ENCODE measurements around the gene CIAO1. TPM values are rescaled to one million over a fixed set of nuclear protein-coding genes. Genes with fewer than 3 reads are reported as not detected.

The CIAO1 gene
- total and polyA plus RNA-seq, 2 of the 13 experiments (the other 11 are each of a cell fraction or from before 2014, with no cell fraction given) = 99.3 to 120 TPM

DNA sequence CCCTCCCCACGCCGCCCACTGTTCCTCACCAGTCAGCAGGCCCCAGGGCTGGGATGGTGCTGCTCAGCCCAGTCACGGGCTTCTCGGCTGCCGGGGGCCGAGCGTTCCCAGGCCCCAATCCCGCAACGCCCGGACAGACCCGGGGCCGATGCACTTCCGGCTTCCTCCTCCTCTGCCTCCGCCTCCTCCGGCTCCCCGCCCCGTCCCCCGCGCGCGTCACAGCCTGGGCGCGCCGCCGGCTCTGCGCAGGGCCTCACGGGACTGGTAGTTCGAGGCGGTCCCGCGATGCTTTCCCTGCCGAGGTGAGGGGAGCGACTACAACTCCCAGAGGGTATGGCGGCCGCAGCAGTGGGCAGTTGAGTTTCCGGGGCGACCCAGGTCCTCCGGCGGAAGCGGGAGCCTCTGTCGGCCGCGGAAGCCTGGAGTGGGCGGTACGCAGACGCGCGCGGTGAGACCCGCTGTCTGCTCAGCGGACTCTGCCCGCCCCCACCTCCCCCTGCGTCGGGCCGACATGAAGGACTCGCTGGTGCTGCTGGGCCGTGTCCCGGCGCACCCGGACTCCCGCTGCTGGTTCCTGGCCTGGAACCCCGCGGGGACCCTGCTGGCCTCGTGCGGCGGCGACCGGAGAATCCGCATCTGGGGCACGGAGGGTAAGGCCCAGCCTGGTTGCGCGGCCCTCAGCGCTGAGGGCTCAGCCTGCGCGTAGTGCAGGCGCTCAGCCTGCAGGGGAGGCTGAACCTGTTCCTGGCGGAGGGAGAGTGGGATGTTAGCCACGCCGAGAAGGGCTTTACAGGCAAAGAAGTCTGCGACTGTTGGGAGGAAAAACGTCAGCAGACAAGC is at the start of gene CIAO1, which contains the start of gene TMEM127 (continued):
- peak; percentile 86 for TF ChIP-seq BHLHE40 (IDR thresholded peaks at IDR 0.05; ENCODE audit: low read length)
- peak; percentile 76; the same call in 1 of the 2 replicates for TF ChIP-seq ZNF431 (CRISPR knock-in tag; IDR thresholded peaks at IDR 0.05; ENCODE audit: borderline replicate concordance, low read depth)
- TF ChIP-seq, protein P1, sequence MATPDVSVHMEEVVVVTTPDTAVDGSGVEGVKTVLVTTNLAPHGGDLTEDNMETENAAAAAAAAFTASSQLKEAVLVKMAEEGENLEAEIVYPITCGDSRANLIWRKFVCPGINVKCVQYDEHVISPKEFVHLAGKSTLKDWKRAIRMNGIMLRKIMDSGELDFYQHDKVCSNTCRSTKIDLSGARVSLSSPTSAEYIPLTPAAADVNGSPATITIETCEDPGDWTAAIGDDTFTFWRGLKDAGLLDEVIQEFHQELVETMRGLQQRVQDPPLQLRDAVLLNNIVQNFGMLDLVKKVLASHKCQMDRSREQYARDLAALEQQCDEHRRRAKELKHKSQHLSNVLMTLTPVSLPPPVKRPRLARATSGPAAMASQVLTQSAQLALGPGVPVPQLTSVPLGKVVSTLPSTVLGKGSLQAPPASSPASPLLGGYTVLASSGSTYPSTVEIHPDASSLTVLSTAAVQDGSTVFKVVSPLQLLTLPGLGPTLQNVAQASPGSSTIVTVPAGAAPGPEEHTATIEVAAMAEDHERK (CRISPR knock-in tag; IDR thresholded peaks at IDR 0.05; ENCODE audit: low read depth) = peak; percentile 79
- peak; percentile 62; the same call in 1 of the 2 replicates for TF ChIP-seq ZNF367 (CRISPR knock-in tag; IDR thresholded peaks at IDR 0.05; ENCODE audit: borderline replicate concordance)
- TF ChIP-seq, protein P2, sequence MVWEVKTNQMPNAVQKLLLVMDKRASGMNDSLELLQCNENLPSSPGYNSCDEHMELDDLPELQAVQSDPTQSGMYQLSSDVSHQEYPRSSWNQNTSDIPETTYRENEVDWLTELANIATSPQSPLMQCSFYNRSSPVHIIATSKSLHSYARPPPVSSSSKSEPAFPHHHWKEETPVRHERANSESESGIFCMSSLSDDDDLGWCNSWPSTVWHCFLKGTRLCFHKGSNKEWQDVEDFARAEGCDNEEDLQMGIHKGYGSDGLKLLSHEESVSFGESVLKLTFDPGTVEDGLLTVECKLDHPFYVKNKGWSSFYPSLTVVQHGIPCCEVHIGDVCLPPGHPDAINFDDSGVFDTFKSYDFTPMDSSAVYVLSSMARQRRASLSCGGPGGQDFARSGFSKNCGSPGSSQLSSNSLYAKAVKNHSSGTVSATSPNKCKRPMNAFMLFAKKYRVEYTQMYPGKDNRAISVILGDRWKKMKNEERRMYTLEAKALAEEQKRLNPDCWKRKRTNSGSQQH (CRISPR knock-in tag; IDR thresholded peaks at IDR 0.05; ENCODE audit: low read depth) = peak; percentile 64; the same call in 1 of the 2 replicates
- TF ChIP-seq NCOA2 (CRISPR knock-in tag; IDR thresholded peaks at IDR 0.05) = no peak; the same call in 1 of the 2 replicates
- no peak for TF ChIP-seq CHD4 (IDR thresholded peaks at IDR 0.05; ENCODE audit: borderline replicate concordance, low read length)
- peak; percentile 87; the same call in 1 of the 2 replicates for TF ChIP-seq ZFYVE20 (CRISPR knock-in tag; IDR thresholded peaks at IDR 0.05; ENCODE audit: borderline replicate concordance, low read depth)
- TF ChIP-seq IRF2 (CRISPR knock-in tag; IDR thresholded peaks at IDR 0.05) = peak; percentile 96
- TF ChIP-seq SMARCE1 (IDR thresholded peaks at IDR 0.05; ENCODE audit: borderline replicate concordance) = no peak
- TF ChIP-seq AGO1 (IDR thresholded peaks at IDR 0.05; ENCODE audit: low read depth, low read length, poor library complexity, severe bottlenecking) = peak; percentile 64
- 0 out of 2 replicates have a peak, but pooled peaks have one; percentile 7 for TF ChIP-seq MYNN (CRISPR knock-in tag; IDR thresholded peaks at IDR 0.05; ENCODE audit: low read depth)
- TF ChIP-seq, protein P3, sequence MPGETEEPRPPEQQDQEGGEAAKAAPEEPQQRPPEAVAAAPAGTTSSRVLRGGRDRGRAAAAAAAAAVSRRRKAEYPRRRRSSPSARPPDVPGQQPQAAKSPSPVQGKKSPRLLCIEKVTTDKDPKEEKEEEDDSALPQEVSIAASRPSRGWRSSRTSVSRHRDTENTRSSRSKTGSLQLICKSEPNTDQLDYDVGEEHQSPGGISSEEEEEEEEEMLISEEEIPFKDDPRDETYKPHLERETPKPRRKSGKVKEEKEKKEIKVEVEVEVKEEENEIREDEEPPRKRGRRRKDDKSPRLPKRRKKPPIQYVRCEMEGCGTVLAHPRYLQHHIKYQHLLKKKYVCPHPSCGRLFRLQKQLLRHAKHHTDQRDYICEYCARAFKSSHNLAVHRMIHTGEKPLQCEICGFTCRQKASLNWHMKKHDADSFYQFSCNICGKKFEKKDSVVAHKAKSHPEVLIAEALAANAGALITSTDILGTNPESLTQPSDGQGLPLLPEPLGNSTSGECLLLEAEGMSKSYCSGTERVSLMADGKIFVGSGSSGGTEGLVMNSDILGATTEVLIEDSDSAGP (CRISPR knock-in tag; IDR thresholded peaks at IDR 0.05; ENCODE audit: borderline replicate concordance) = peak; percentile 98
- peak; percentile 86 for TF ChIP-seq ZMYM4 (CRISPR knock-in tag; IDR thresholded peaks at IDR 0.05)
- peak; percentile 45 for TF ChIP-seq RARA (CRISPR knock-in tag; IDR thresholded peaks at IDR 0.05)
- peak; percentile 43 for TF ChIP-seq JARID2 (CRISPR knock-in tag; IDR thresholded peaks at IDR 0.05; ENCODE audit: insufficient replicate concordance)
- TF ChIP-seq, protein P4, sequence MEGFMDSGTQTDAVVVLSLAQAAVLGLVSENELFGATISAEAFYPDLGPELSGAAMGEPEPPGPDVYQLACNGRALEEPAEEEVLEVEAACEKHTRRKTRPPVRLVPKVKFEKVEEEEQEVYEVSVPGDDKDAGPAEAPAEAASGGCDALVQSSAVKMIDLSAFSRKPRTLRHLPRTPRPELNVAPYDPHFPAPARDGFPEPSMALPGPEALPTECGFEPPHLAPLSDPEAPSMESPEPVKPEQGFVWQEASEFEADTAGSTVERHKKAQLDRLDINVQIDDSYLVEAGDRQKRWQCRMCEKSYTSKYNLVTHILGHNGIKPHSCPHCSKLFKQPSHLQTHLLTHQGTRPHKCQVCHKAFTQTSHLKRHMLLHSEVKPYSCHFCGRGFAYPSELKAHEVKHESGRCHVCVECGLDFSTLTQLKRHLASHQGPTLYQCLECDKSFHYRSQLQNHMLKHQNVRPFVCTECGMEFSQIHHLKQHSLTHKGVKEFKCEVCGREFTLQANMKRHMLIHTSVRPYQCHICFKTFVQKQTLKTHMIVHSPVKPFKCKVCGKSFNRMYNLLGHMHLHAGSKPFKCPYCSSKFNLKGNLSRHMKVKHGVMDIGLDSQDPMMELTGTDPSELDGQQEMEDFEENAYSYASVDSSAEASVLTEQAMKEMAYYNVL (CRISPR knock-in tag; IDR thresholded peaks at IDR 0.05; ENCODE audit: borderline replicate concordance) = peak; percentile 76; the same call in 1 of the 2 replicates
- no peak for TF ChIP-seq PAWR (CRISPR knock-in tag; IDR thresholded peaks at IDR 0.05; ENCODE audit: borderline replicate concordance)
- peak; percentile 96 for TF ChIP-seq ZNF350 (CRISPR knock-in tag; IDR thresholded peaks at IDR 0.05; ENCODE audit: borderline replicate concordance, low read depth)

Data from HepG2 (cell line).